SK-N-MC (cell line): ENCODE data around the gene GIPC1.

Experiments used
- EZH2 ChIP-seq: fragments of 200-600 bp; sonication (generic); IDR thresholded peaks from one replicate; pipeline ENCODE4 v1.6.1; 2017; ENCODE audit warnings: antibody characterized with exemption
- POLR2AphosphoS5 ChIP-seq: IDR thresholded peaks from 2 replicates; pipeline ENCODE4 v1.6.1; 2012; ENCODE audit warnings: mild to moderate bottlenecking, low read depth, low read length, borderline replicate concordance

DNA sequence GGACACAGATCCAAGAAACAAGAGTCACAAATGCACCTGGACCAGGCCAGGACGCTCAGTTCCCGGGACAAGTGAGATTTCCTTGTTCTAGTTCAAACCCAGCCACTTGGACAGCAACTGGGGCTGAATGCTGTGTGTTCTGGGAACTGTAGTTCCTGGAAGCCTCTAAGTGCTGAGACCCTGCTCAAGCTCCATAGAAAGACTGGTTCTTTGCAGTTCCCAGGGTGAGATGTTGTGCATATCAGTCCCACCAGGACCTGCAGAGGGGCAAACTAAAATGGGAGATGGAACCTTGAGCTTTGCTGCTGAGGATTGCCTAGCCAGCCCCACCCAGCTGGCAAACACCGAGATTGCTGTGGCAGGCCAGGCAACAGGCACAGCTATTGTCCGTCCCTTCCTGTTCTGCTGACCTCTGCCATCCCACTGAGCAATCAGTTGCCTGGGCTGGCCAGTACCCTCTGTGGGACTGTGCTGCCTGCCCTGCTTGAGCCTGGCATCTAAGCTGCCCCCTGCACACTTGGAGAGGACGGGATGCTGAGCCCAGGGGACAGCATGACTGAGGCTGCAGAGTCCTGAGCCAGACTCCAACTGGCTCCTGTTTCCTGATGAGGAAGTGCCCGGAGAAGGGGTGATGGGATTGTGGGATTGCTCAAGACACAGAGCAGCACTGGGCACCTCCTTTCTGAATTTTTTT lies 1.4 kb upstream of the GIPC1 start:
- no peak for TF ChIP-seq POLR2AphosphoS5
- TF ChIP-seq EZH2: no peak
